Loucy (cell line): ENCODE results near the gene TAAR2.

Source experiments
- H2AFZ ChIP-seq: fragments of 200-600 bp; sonication (generic); 2 replicates; pipeline ENCODE4 v1.6.0; 2016; ENCODE audit warnings: antibody characterized with exemption, mild to moderate bottlenecking, low read length, moderate library complexity
- H3F3A ChIP-seq: fragments of 200-600 bp; 2 replicates; pipeline ENCODE4 v1.6.0; 2016; ENCODE audit warnings: antibody characterized with exemption, low read depth, mild to moderate bottlenecking
- H3K27me3 ChIP-seq: fragments of 200-600 bp; sonication (generic); 2 replicates; pipeline ENCODE4 v1.6.1; 2014; ENCODE audit warnings: low read length, mild to moderate bottlenecking; ENCODE audit not compliant: insufficient read depth, poor library complexity, severe bottlenecking
- H3K36me3 ChIP-seq: fragments of 200-600 bp; sonication (generic); 2 replicates; pipeline ENCODE4 v1.6.1; 2016; ENCODE audit warnings: low read length; ENCODE audit not compliant: insufficient read depth
- H3K4me1 ChIP-seq: fragments of 200-600 bp; sonication (generic); 2 replicates; pipeline ENCODE4 v1.5.1; 2014; ENCODE audit warnings: low read length, mild to moderate bottlenecking; ENCODE audit not compliant: insufficient read depth, poor library complexity, severe bottlenecking
- H3K4me2 ChIP-seq: fragments of 200-600 bp; sonication (generic); 2 replicates; pipeline ENCODE4 v1.6.0; 2014; ENCODE audit warnings: antibody characterized with exemption, low read length, low read depth, mild to moderate bottlenecking; ENCODE audit not compliant: poor library complexity, severe bottlenecking
- H3K4me3 ChIP-seq: fragments of 200-600 bp; sonication (generic); 2 replicates; pipeline ENCODE4 v1.5.1; 2014; ENCODE audit warnings: low read length, mild to moderate bottlenecking, mixed read lengths; ENCODE audit not compliant: poor library complexity, severe bottlenecking
- H3K79me2 ChIP-seq: fragments of 200-600 bp; sonication (generic); 2 replicates; pipeline ENCODE4 v1.6.1; 2014; ENCODE audit warnings: low read length; ENCODE audit not compliant: insufficient read depth
- H3K9ac ChIP-seq: fragments of 200-600 bp; sonication (generic); 2 replicates; pipeline ENCODE4 v1.6.0; 2014; ENCODE audit warnings: mild to moderate bottlenecking, low read depth, low read length, moderate library complexity; ENCODE audit not compliant: poor library complexity, severe bottlenecking
- H3K9me2 ChIP-seq: fragments of 200-600 bp; sonication (generic); replicated peaks from 2 replicates; pipeline ENCODE4 v1.6.1; 2016; ENCODE audit warnings: low read depth, low read length, mixed read lengths
- H3K9me3 ChIP-seq: fragments of 200-600 bp; sonication (generic); 2 replicates; pipeline ENCODE4 v1.6.1; 2014; ENCODE audit warnings: mild to moderate bottlenecking, antibody characterized with exemption, low read length, low read depth; ENCODE audit not compliant: insufficient read depth
- H4K20me1 ChIP-seq: fragments of 200-600 bp; sonication (generic); 2 replicates; pipeline ENCODE4 v1.6.0; 2014; ENCODE audit warnings: antibody characterized with exemption, low read length, mild to moderate bottlenecking; ENCODE audit not compliant: insufficient read depth, poor library complexity, severe bottlenecking
- CTCF ChIP-seq: fragments of 200-600 bp; sonication (generic); conservative IDR thresholded peaks from 2 replicates; pipeline ENCODE4 v1.5.1; 2014; ENCODE audit warnings: mild to moderate bottlenecking, antibody characterized with exemption, low read length
- EZH2phosphoT487 ChIP-seq: fragments of 200-600 bp; IDR thresholded peaks from 2 replicates; pipeline ENCODE4 v1.6.1; 2018; ENCODE audit warnings: antibody characterized with exemption, mild to moderate bottlenecking, moderate library complexity, borderline replicate concordance

The TAAR2 gene

GRCh38 chr6:132569170-132569569 lies 54.9 kb downstream of the TAAR2 start:
- Histone ChIP-seq H2AFZ (no peak overlapping the region), H3F3A (no peaks in the 10 kb centered on the region), H4K20me1 (no peaks in the 10 kb centered on the region), H3K27me3 (no peaks in the 10 kb centered on the region), H3K4me3 (no peak overlapping the region), H3K9ac (no peak overlapping the region), H3K36me3 (no peaks in the 10 kb centered on the region), H3K9me3 (no peaks in the 10 kb centered on the region), H3K4me1 (no peaks in the 10 kb centered on the region), H3K9me2 (no peaks in the 10 kb centered on the region), H3K79me2 (no peaks in the 10 kb centered on the region), H3K4me2 (no peak overlapping the region)
- TF ChIP-seq CTCF (no peak), EZH2phosphoT487 (no peak)

- H3K4me1 ChIP-seq = no peaks in the 10 kb centered on the region
- H3K79me2 ChIP-seq = no peaks in the 10 kb centered on the region
- H3F3A ChIP-seq = no peaks in the 10 kb centered on the region
- H3K9me3 ChIP-seq = no peaks in the 10 kb centered on the region
- H3K4me2 ChIP-seq = no peak overlapping the region
- no peaks in the 10 kb centered on the region for H4K20me1 ChIP-seq
- no peak for TF ChIP-seq CTCF
- TF ChIP-seq EZH2phosphoT487 = no peak
- no peaks in the 10 kb centered on the region for H3K27me3 ChIP-seq
- no peak overlapping the region for H3K9ac ChIP-seq
- H3K4me3 ChIP-seq = no peak overlapping the region
- H3K36me3 ChIP-seq = no peaks in the 10 kb centered on the region
- H2AFZ ChIP-seq = no peak overlapping the region
- no peaks in the 10 kb centered on the region for H3K9me2 ChIP-seq
Measured at GRCh38 chr6:132568611-132569010, 55.5 kb downstream of the TAAR2 start.

- TF ChIP-seq CTCF = no peak
- TF ChIP-seq EZH2phosphoT487 = no peak
- Histone ChIP-seq H3K4me2 (no peak overlapping the region), H2AFZ (no peak overlapping the region)
Measured at GRCh38 chr6:132567566-132567965, 56.5 kb downstream of the TAAR2 start.

More at GRCh38 chr6:132567566-132567965, 56.5 kb downstream of the TAAR2 start:
- Histone ChIP-seq H4K20me1 (no peaks in the 10 kb centered on the region), H3K79me2 (no peaks in the 10 kb centered on the region), H3F3A (no peaks in the 10 kb centered on the region), H3K4me3 (no peak overlapping the region), H3K27me3 (no peaks in the 10 kb centered on the region), H3K9me3 (no peaks in the 10 kb centered on the region), H3K4me1 (no peaks in the 10 kb centered on the region), H3K9me2 (no peaks in the 10 kb centered on the region), H3K9ac (no peak overlapping the region), H3K36me3 (no peaks in the 10 kb centered on the region)
